Activated naive CD4-positive, alpha-beta T cell treated with anti-CD3 and anti-CD28 coated beads for 36 hours (primary cell): ENCODE results near the gene VAV3. TPM values are rescaled to one million over a fixed set of nuclear protein-coding genes. Genes with fewer than 3 reads are reported as not detected.
A peak's percentile ranks its signal among the peaks of the same experiment; 100 is the strongest.
"Not testable (repeated sequence)": the region's sequence is repeated elsewhere in the genome, so short reads cannot be mapped to it uniquely, and the experiment has no call there.

ENCODE experiments used
- CTCF ChIA-PET: fragments of 350-600 bp; sonication (Branson Sonifier 250); formaldehyde crosslinking; loops from one replicate; lab custom pipeline; 2021; ENCODE audit warnings: antibody characterized with exemption; lab: Charles Lee
- DNase-seq: peaks from one replicate; pipeline ENCODE4 v3.0.0-alpha.2; 2020
- H3K27ac Mint-ChIP-seq: one replicate; pipeline ENCODE4 v1.8.0; 2021; ENCODE audit warnings: mild to moderate bottlenecking, mixed read lengths
- H3K27me3 Mint-ChIP-seq: one replicate; pipeline ENCODE4 v1.8.0; 2021; ENCODE audit warnings: low read depth, mixed read lengths
- H3K36me3 Mint-ChIP-seq: one replicate; pipeline ENCODE4 v1.8.0; 2021; ENCODE audit warnings: low read depth, mixed read lengths
- H3K4me1 Mint-ChIP-seq: one replicate; pipeline ENCODE4 v1.8.0; 2021; ENCODE audit warnings: low read depth, mixed read lengths
- H3K4me3 Mint-ChIP-seq: one replicate; pipeline ENCODE4 v1.8.0; 2021; ENCODE audit warnings: mild to moderate bottlenecking, moderate library complexity, mixed read lengths
- H3K9me3 Mint-ChIP-seq: one replicate; pipeline ENCODE4 v1.8.0; 2021; ENCODE audit warnings: mixed read lengths
- intact Hi-C: fragments of 100-400 bp; cut with micrococcal nuclease; formaldehyde crosslinking; loops from one replicate; pipeline ENCODE4 v1.15.1; 2023
- total RNA-seq, 2 experiments: library from RNA; stranded (reverse); gene quantifications; one replicate each; pipeline ENCODE4 v1.2.3, GENCODE V29; 2021

Gene VAV3
- total RNA-seq, 2 experiments from 2014 or later, result 1.3 to 2.3 TPM

GRCh38 chr1:107896936-107897335 lies 68.0 kb downstream of the VAV3 start:
- intact Hi-C loops, result loop anchor here (1.0 to 5.0 kb wide), 5 partner anchors 66 to 305 kb away; partner anchors contain the start of gene SLC25A24
- Mint-ChIP-seq H3K4me1 (peaks cover 40% of the 10 kb centered on the region), H3K36me3 (peaks cover 5% of the 10 kb centered on the region), H3K9me3 (peaks cover 3% of the 10 kb centered on the region), H3K27ac (peak overlapping the region; percentile 78), H3K27me3 (no peaks in the 10 kb centered on the region), H3K4me3 (peak overlapping the region; percentile 6)
- CTCF ChIA-PET, result interaction anchor here (0.9 kb wide), 1 partner anchor 228 kb away, joined by 5 read pairs; no protein-coding TSS in a partner anchor
- no peak for DNase-seq

DNA sequence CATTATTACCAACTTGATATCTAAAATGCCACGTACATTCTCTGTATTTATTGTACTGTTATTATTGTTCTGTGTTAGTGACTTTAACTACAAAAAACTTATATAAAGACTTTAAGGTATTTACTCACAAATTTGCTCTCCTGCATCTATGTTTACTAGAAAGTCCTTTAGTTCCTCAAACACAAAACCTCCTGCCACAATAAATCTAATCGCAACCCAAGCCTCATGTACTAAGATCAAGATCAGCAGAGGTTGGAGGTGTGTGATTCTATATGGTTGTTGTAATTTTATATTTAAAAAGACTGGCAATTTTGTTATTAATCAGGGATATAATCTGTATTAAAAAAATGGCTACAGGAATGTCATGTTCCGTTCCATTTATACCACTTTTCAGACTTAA lies 68.6 kb downstream of the VAV3 start:
- DNase-seq, result no peak
- Mint-ChIP-seq H3K27me3 (no peaks in the 10 kb centered on the region), H3K4me1 (peaks cover 40% of the 10 kb centered on the region), H3K4me3 (no peak overlapping the region), H3K27ac (no peak overlapping the region), H3K36me3 (peaks cover 5% of the 10 kb centered on the region), H3K9me3 (peaks cover 3% of the 10 kb centered on the region)
- intact Hi-C loops, result loop anchor here (5.0 kb wide), 2 partner anchors 156 to 306 kb away; partner anchors contain the start of gene SLC25A24
- CTCF ChIA-PET, result no interaction called here

DNA sequence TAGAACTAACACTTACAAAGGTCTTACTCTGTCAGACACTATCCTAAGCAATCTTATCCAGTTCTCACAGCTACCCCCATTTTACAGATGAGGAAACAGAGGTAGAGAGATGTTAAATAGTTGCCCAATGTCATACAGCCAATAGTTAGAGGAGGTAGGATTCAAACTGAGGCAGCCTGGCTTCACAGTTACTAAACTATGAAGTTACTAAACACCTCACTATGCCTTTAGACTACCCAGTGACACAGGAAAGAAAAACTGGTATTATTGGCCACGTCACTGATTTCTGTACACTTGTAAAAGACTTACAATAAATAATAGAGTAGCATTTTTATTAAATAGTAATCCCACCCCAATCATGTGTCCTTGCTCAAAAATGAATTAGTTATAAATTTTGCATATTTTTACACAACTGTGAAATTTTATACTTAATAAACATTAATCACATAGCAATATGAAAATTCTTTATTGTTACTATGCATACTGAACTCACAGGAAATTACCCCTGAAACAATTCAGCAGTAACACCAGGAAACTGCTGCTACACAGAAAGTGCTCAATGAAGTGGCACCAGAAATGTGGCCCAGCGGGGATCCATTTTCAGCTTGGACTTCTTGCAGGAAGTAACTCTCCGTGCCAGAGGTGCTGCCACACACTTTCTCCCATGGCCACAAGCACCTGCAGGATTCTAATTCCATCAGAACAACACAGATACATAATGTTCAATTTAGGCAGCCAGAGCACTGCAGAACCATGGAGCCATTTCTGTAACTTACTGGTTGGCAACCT lies 69.4 kb downstream of the VAV3 start:
- peaks cover 5% of the 10 kb centered on the region for H3K9me3 Mint-ChIP-seq
- peak; percentile 37 for DNase-seq
- no peaks in the 10 kb centered on the region for H3K27me3 Mint-ChIP-seq
- H3K27ac Mint-ChIP-seq, result no peak overlapping the region
- H3K4me3 Mint-ChIP-seq, result no peak overlapping the region
- intact Hi-C loops, result loop anchor here (5.0 kb wide), 2 partner anchors 157 to 307 kb away; partner anchors contain the start of gene SLC25A24
- H3K36me3 Mint-ChIP-seq, result peaks cover 5% of the 10 kb centered on the region
- CTCF ChIA-PET, result interaction anchor here (0.6 to 1.6 kb wide), 3 partner anchors 16 to 70 kb away, joined by 4 to 5 read pairs (median 4); partner anchors contain the start of gene VAV3
- H3K4me1 Mint-ChIP-seq, result peaks cover 40% of the 10 kb centered on the region

GRCh38 chr1:107894605-107895004 lies 70.4 kb downstream of the VAV3 start:
- CTCF ChIA-PET, result interaction anchor here (0.6 to 1.6 kb wide), 4 partner anchors 15 to 155 kb away, joined by 4 to 5 read pairs (median 4); partner anchors contain the start of gene VAV3
- intact Hi-C loops, result loop anchor here (5.0 kb wide), 2 partner anchors 158 to 308 kb away; partner anchors contain the start of gene SLC25A24
- H3K27ac Mint-ChIP-seq, result no peak overlapping the region
- no peak for DNase-seq
- no peaks in the 10 kb centered on the region for H3K27me3 Mint-ChIP-seq
- peaks cover 30% of the 10 kb centered on the region for H3K4me1 Mint-ChIP-seq
- peaks cover 5% of the 10 kb centered on the region for H3K9me3 Mint-ChIP-seq
- peaks cover 5% of the 10 kb centered on the region for H3K36me3 Mint-ChIP-seq
- no peak overlapping the region for H3K4me3 Mint-ChIP-seq

DNA sequence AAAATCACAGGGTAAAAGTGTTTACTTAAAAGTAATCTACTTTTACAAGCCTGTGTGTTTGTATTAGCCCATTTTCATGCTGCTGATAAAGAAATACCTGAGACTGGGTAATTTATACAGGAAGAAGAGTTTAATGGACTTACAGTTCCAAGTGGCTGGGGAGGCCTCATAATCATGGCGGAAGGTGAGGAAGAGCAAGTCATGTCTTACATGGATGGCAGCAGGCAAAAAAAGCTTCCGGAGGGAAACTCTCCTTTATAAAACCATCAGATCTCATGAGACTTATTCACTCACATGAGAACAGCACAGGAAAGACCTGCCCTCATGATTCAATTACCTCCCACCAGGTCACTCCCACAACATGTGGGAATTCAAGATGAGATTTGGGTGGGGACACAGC lies 71.6 kb downstream of the VAV3 start:
- intact Hi-C loops, DNase-seq, CTCF ChIA-PET, H3K9me3 Mint-ChIP-seq, H3K27me3 Mint-ChIP-seq, H3K36me3 Mint-ChIP-seq, H3K4me3 Mint-ChIP-seq, H3K27ac Mint-ChIP-seq: not testable (repeated sequence)
- peaks cover 23% of the 10 kb centered on the region for H3K4me1 Mint-ChIP-seq

GRCh38 chr1:107889524-107889923 lies 75.5 kb downstream of the VAV3 start:
- Mint-ChIP-seq H3K4me1 (no peaks in the 10 kb centered on the region), H3K4me3 (no peak overlapping the region), H3K9me3 (peaks cover 5% of the 10 kb centered on the region), H3K27me3 (no peaks in the 10 kb centered on the region), H3K36me3 (peaks cover 5% of the 10 kb centered on the region), H3K27ac (no peak overlapping the region)
- intact Hi-C loops, result no loop called here
- CTCF ChIA-PET, result no interaction called here
- DNase-seq, result no peak

DNA sequence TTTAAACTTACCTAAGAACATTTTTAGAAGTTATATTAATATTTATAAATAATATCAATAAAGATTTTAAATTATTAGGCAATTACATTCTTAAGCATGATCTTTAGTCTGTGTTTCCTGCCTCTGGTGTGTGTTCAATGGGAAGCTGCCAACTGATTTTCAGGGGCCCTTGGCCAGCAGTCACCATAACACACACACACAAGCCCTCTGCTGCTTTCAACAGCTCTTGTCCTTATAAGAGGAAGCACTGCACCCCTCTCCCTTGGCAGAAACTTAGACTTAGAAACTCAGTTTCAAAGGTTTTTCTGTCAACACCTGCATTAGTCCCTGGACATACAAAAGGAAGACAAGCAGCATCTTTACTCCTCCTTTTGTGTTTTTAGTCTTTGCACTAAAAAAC lies 81.4 kb downstream of the VAV3 start:
- CTCF ChIA-PET, result interaction anchor here (1.2 kb wide), 1 partner anchor 167 kb away, joined by 3 read pairs; no protein-coding TSS in a partner anchor
- no peak overlapping the region for H3K27ac Mint-ChIP-seq
- H3K4me3 Mint-ChIP-seq, result no peak overlapping the region
- H3K4me1 Mint-ChIP-seq, result peaks cover 13% of the 10 kb centered on the region
- H3K9me3 Mint-ChIP-seq, result no peaks in the 10 kb centered on the region
- DNase-seq, result no peak
- no peaks in the 10 kb centered on the region for H3K27me3 Mint-ChIP-seq
- intact Hi-C loops, result no loop called here
- no peaks in the 10 kb centered on the region for H3K36me3 Mint-ChIP-seq

DNA sequence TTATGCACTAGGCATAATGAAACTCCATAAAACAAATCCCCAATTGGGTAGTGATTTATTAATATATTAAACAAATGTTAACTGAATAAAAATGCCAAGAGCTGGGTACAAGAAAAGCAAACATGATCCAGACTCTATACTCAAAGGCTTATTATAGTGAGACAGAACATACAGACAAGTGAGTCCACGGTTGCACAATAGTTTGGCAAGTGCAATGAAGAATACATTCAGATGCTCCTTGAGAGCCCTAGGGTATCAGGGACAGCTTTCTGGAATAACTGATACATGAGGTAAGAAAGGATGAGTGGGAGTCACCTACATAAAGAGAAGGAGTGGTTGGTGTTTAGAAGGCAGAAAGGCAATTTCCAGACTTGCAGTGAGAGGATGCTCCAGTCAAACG lies 85.1 kb downstream of the VAV3 start:
- Mint-ChIP-seq H3K36me3 (no peaks in the 10 kb centered on the region), H3K27me3 (no peaks in the 10 kb centered on the region), H3K4me3 (no peak overlapping the region), H3K9me3 (peaks cover 2% of the 10 kb centered on the region), H3K27ac (no peak overlapping the region), H3K4me1 (peaks cover 36% of the 10 kb centered on the region)
- CTCF ChIA-PET, result no interaction called here
- no peak for DNase-seq
- intact Hi-C loops, result loop anchor here (1.0 to 5.0 kb wide), 3 partner anchors 9 to 227 kb away; no protein-coding TSS in a partner anchor

DNA sequence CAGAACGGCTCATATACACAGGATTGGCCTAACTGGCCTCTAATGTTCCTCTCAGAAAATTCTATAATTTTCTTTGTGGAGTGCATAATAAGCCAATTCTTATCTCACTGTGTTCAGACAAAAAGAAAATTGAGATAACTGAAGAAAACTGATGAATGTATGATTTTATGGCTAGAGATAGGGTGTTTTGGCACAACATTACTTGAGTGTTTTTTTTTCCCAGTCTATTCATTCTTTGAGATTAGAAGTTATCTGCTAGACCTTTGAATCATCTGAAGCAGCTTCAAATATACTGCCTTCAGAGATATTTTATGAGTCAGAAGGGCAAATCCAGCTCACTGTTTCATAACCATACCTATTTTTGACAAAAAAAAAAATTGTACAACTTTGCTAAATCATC lies 85.6 kb downstream of the VAV3 start:
- CTCF ChIA-PET, result interaction anchor here (0.6 kb wide), 1 partner anchor 16 kb away, joined by 4 read pairs; no protein-coding TSS in a partner anchor
- no peak overlapping the region for H3K27ac Mint-ChIP-seq
- H3K4me3 Mint-ChIP-seq, result no peak overlapping the region
- intact Hi-C loops, result loop anchor here (1.0 to 5.0 kb wide), 3 partner anchors 8 to 228 kb away; no protein-coding TSS in a partner anchor
- peaks cover 36% of the 10 kb centered on the region for H3K4me1 Mint-ChIP-seq
- no peak for DNase-seq
- H3K27me3 Mint-ChIP-seq, result no peaks in the 10 kb centered on the region
- peaks cover 2% of the 10 kb centered on the region for H3K9me3 Mint-ChIP-seq
- no peaks in the 10 kb centered on the region for H3K36me3 Mint-ChIP-seq

GRCh38 chr1:107877745-107878144 lies 87.2 kb downstream of the VAV3 start:
- no peaks in the 10 kb centered on the region for H3K27me3 Mint-ChIP-seq
- H3K36me3 Mint-ChIP-seq, result no peaks in the 10 kb centered on the region
- H3K4me3 Mint-ChIP-seq, result no peak overlapping the region
- intact Hi-C loops, result loop anchor here (5.0 kb wide), 1 partner anchor 230 kb away; no protein-coding TSS in a partner anchor
- peaks cover 39% of the 10 kb centered on the region for H3K4me1 Mint-ChIP-seq
- DNase-seq, result no peak
- no peak overlapping the region for H3K27ac Mint-ChIP-seq
- H3K9me3 Mint-ChIP-seq, result peaks cover 2% of the 10 kb centered on the region
- CTCF ChIA-PET, result interaction anchor here (0.8 to 1.2 kb wide), 2 partner anchors 17 to 37 kb away, joined by 3 to 4 read pairs; no protein-coding TSS in a partner anchor

GRCh38 chr1:107877092-107877491 lies 87.9 kb downstream of the VAV3 start:
- H3K27me3 Mint-ChIP-seq, result no peaks in the 10 kb centered on the region
- no peaks in the 10 kb centered on the region for H3K36me3 Mint-ChIP-seq
- no peak overlapping the region for H3K27ac Mint-ChIP-seq
- H3K9me3 Mint-ChIP-seq, result peaks cover 2% of the 10 kb centered on the region
- H3K4me3 Mint-ChIP-seq, result no peak overlapping the region
- peaks cover 39% of the 10 kb centered on the region for H3K4me1 Mint-ChIP-seq
- intact Hi-C loops, result loop anchor here (5.0 kb wide), 1 partner anchor 230 kb away; no protein-coding TSS in a partner anchor
- CTCF ChIA-PET, result interaction anchor here (0.8 to 1.2 kb wide), 2 partner anchors 17 to 36 kb away, joined by 3 to 4 read pairs; no protein-coding TSS in a partner anchor
- DNase-seq, result no peak

- Mint-ChIP-seq H3K27ac (no peak overlapping the region), H3K4me1 (peaks cover 40% of the 10 kb centered on the region), H3K4me3 (no peak overlapping the region), H3K9me3 (peaks cover 2% of the 10 kb centered on the region), H3K36me3 (no peaks in the 10 kb centered on the region), H3K27me3 (no peaks in the 10 kb centered on the region)
- CTCF ChIA-PET, result no interaction called here
- intact Hi-C loops, result loop anchor here (2.0 to 5.0 kb wide), 2 partner anchors 59 to 232 kb away; no protein-coding TSS in a partner anchor
- no peak for DNase-seq
Observed at GRCh38 chr1:107875689-107876088, 89.3 kb downstream of the VAV3 start.
